ENCODE results near the gene SPACA7.
"Not testable (repeated sequence)": the region's sequence is repeated elsewhere in the genome, so short reads cannot be mapped to it uniquely, and the experiment has no call there.

DNA sequence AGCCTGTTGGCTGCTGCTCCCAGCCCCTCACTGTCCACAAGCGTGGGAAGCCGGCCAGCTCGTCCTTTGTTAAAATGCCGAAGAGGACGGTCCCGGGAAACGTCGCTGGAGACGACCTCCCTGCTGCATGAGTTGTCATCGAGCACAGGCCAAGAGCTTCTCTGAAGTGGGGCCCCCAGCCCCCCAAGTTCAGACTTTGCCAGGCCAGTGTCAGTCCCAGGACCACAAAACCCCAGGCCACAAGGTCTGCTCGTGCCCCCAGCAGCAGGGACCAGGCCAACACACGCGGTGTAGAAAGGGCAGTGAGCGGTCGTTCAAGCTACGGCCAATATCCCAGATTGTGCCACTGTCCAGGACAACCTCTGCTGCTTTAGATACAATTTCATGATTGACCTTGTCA lies 57.4 kb downstream of the SPACA7 start:
- not testable (repeated sequence) for TF ChIP-seq JUN (CRISPR knock-in tag; IDR thresholded peaks at IDR 0.05); ZNF235 (CRISPR knock-in tag; IDR thresholded peaks at IDR 0.05; ENCODE audit: borderline replicate concordance); ZNF292 (CRISPR knock-in tag; IDR thresholded peaks at IDR 0.05; ENCODE audit: borderline replicate concordance, low read depth)

All from HepG2 (cell line).